Neutrophil (primary cell): ENCODE results near the gene CLCNKA.
A peak's percentile ranks its signal among the peaks of the same experiment; 100 is the strongest.

Experiments used
- H3K27ac ChIP-seq: fragments of 200-600 bp; sonication (generic); 2 replicates; pipeline ENCODE4 v1.5.1; 2016; ENCODE audit warnings: mild to moderate bottlenecking, moderate library complexity
- H3K27me3 ChIP-seq: fragments of 200-600 bp; sonication (generic); 2 replicates; pipeline ENCODE4 v1.6.0; 2016; ENCODE audit warnings: mild to moderate bottlenecking
- H3K36me3 ChIP-seq: fragments of 200-600 bp; sonication (generic); 2 replicates; pipeline ENCODE4 v1.5.1; 2017
- H3K4me1 ChIP-seq, 2 experiments: fragments of 200-600 bp in 1 of 2; sonication (generic) in 1 of 2; 1 replicate in 1 of 2; 2 replicates in 1 of 2; pipeline versions ENCODE4 v1.5.1 to v1.6.1; 2013 to 2016; ENCODE audit warnings: low read depth in 1 of 2, low read length in 1 of 2, mild to moderate bottlenecking in 1 of 2, moderate library complexity in 1 of 2; ENCODE audit not compliant: control insufficient read depth in 1 of 2, insufficient read depth in 1 of 2
- H3K4me3 ChIP-seq, 2 experiments: fragments of 200-600 bp in 1 of 2; sonication (generic) in 1 of 2; 1 replicate in 1 of 2; 2 replicates in 1 of 2; pipeline ENCODE4 v1.5.1; 2013 to 2016; ENCODE audit warnings: low read depth in 1 of 2, low read length in 1 of 2, mild to moderate bottlenecking in 1 of 2, moderate library complexity in 1 of 2
- H3K9me3 ChIP-seq: fragments of 200-600 bp; sonication (generic); 2 replicates; pipeline ENCODE4 v1.5.1; 2016
- CTCF ChIP-seq: fragments of 200-600 bp; sonication (generic); IDR thresholded peaks from 2 replicates; pipeline ENCODE4 v1.5.1; 2016; ENCODE audit warnings: antibody characterized with exemption

The CLCNKA gene

GRCh38 chr1:16009030-16009460 lies 12.8 kb upstream of the CLCNKA start:
- no peak overlapping the region for H3K4me3 ChIP-seq
- H3K36me3 ChIP-seq: no peaks in the 10 kb centered on the region
- peaks cover 18% of the 10 kb centered on the region for H3K27me3 ChIP-seq
- no peaks in the 10 kb centered on the region for H3K9me3 ChIP-seq
- H3K27ac ChIP-seq: no peak overlapping the region
- TF ChIP-seq CTCF: peak; percentile 94
- H3K4me1 ChIP-seq: peaks cover 6 to 11% of the 10 kb centered on the region in 2 experiments

GRCh38 chr1:16009678-16010077 lies 12.2 kb upstream of the CLCNKA start:
- Histone ChIP-seq H3K4me1 (peaks cover 6 to 11% of the 10 kb centered on the region in 2 experiments), H3K27ac (no peak overlapping the region), H3K9me3 (no peaks in the 10 kb centered on the region), H3K4me3 (no peak overlapping the region), H3K36me3 (no peaks in the 10 kb centered on the region), H3K27me3 (peaks cover 25% of the 10 kb centered on the region)
- TF ChIP-seq CTCF: no peak

- no peak for TF ChIP-seq CTCF
- no peaks in the 10 kb centered on the region for H3K9me3 ChIP-seq
- no peaks in the 10 kb centered on the region for H3K36me3 ChIP-seq
- H3K27me3 ChIP-seq: peaks cover 28% of the 10 kb centered on the region
- no peak overlapping the region for H3K27ac ChIP-seq
- no peak overlapping the region for H3K4me3 ChIP-seq
- H3K4me1 ChIP-seq: peaks cover 6 to 11% of the 10 kb centered on the region in 2 experiments
Measured at GRCh38 chr1:16010837-16011236, 11.0 kb upstream of the CLCNKA start.

GRCh38 chr1:16011936-16012589 lies 9.8 kb upstream of the CLCNKA start:
- no peak overlapping the region for H3K27ac ChIP-seq
- H3K4me3 ChIP-seq: peak overlapping the region; percentile 56 to 61
- H3K36me3 ChIP-seq: no peaks in the 10 kb centered on the region
- peaks cover 6 to 11% of the 10 kb centered on the region in 2 experiments for H3K4me1 ChIP-seq
- H3K9me3 ChIP-seq: no peaks in the 10 kb centered on the region
- peaks cover 28% of the 10 kb centered on the region for H3K27me3 ChIP-seq
- no peak for TF ChIP-seq CTCF

GRCh38 chr1:16012590-16013219 lies 9.1 kb upstream of the CLCNKA start:
- H3K27me3 ChIP-seq: peaks cover 28% of the 10 kb centered on the region
- H3K36me3 ChIP-seq: no peaks in the 10 kb centered on the region
- H3K9me3 ChIP-seq: no peaks in the 10 kb centered on the region
- H3K27ac ChIP-seq: no peak overlapping the region
- H3K4me3 ChIP-seq: peak overlapping the region; percentile 56 to 61
- peaks cover 6 to 11% of the 10 kb centered on the region in 2 experiments for H3K4me1 ChIP-seq
- TF ChIP-seq CTCF: no peak
